HepG2 (cell line): ENCODE data around the gene TROAP. TPM values are rescaled to one million over a fixed set of nuclear protein-coding genes. Genes with fewer than 3 reads are reported as not detected.

ENCODE experiments used
- ATF7-NPFF ChIP-seq: sonication (generic); formaldehyde crosslinking; IDR thresholded peaks from 2 replicates; pipeline ENCODE4 v1.8.1; 2023; ENCODE audit warnings: mild to moderate bottlenecking, low read depth, missing genetic modification reagents, moderate library complexity
- ESRRA ChIP-seq: sonication (generic); formaldehyde crosslinking; IDR thresholded peaks from 2 replicates; pipeline ENCODE4 v1.5.1; 2020; ENCODE audit warnings: mild to moderate bottlenecking, low read depth, missing genetic modification reagents
- HDAC6 ChIP-seq: fragments of 200-600 bp; sonication (generic); IDR thresholded peaks from 2 replicates; pipeline ENCODE4 v1.7.0; 2017; ENCODE audit warnings: mild to moderate bottlenecking, antibody characterized with exemption, low read length, low read depth
- HOXD1 ChIP-seq: sonication (generic); formaldehyde crosslinking; IDR thresholded peaks from 2 replicates; pipeline ENCODE4 v1.5.0; 2020; ENCODE audit warnings: missing genetic modification reagents
- MTERF4 ChIP-seq: sonication (generic); formaldehyde crosslinking; IDR thresholded peaks from 2 replicates; pipeline ENCODE4 v1.8.0; 2023; ENCODE audit warnings: mild to moderate bottlenecking, missing genetic modification reagents
- PBX2 ChIP-seq: IDR thresholded peaks from 2 replicates; pipeline ENCODE4 v1.6.1; 2016; ENCODE audit warnings: control low read depth
- PCBP1 ChIP-seq: fragments of 200-400 bp; formaldehyde crosslinking; IDR thresholded peaks from 2 replicates; pipeline ENCODE4 v1.6.1; 2017; ENCODE audit warnings: mild to moderate bottlenecking, low read depth, low read length, borderline replicate concordance
- RBM39 ChIP-seq: fragments of 200-400 bp; formaldehyde crosslinking; IDR thresholded peaks from one replicate; pipeline ENCODE4 v1.6.1; 2018; ENCODE audit warnings: antibody characterized with exemption, mild to moderate bottlenecking, low read depth, low read length; ENCODE audit not compliant: poor library complexity, severe bottlenecking
- SALL2 ChIP-seq: sonication (generic); formaldehyde crosslinking; IDR thresholded peaks from 2 replicates; pipeline ENCODE4 v1.8.1; 2023; ENCODE audit warnings: mild to moderate bottlenecking, missing genetic modification reagents, inconsistent platforms
- SP140L ChIP-seq: sonication (generic); formaldehyde crosslinking; IDR thresholded peaks from 2 replicates; pipeline ENCODE4 v1.4.0; 2020; ENCODE audit warnings: missing genetic modification reagents, borderline replicate concordance
- TAF15 ChIP-seq: fragments of 200-400 bp; formaldehyde crosslinking; IDR thresholded peaks from one replicate; pipeline ENCODE4 v1.6.1; 2018; ENCODE audit warnings: mild to moderate bottlenecking, low read depth, low read length; ENCODE audit not compliant: poor library complexity, severe bottlenecking
- ZFP36L2 ChIP-seq: sonication (generic); formaldehyde crosslinking; IDR thresholded peaks from 2 replicates; pipeline ENCODE4 v1.4.0; 2020; ENCODE audit warnings: missing genetic modification reagents
- ZFP91 ChIP-seq: sonication (generic); formaldehyde crosslinking; IDR thresholded peaks from 2 replicates; pipeline ENCODE4 v1.9.0; 2022; ENCODE audit warnings: missing genetic modification reagents, mild to moderate bottlenecking, borderline replicate concordance
- ZNF253 ChIP-seq: sonication (generic); formaldehyde crosslinking; IDR thresholded peaks from 2 replicates; pipeline ENCODE4 v1.8.0; 2022; ENCODE audit warnings: mild to moderate bottlenecking, missing genetic modification reagents, borderline replicate concordance
- ZNF274 ChIP-seq: sonication (generic); formaldehyde crosslinking; IDR thresholded peaks from 2 replicates; pipeline ENCODE4 v1.5.1; 2020; ENCODE audit warnings: mild to moderate bottlenecking, missing genetic modification reagents
- ZNF703 ChIP-seq: sonication (generic); formaldehyde crosslinking; IDR thresholded peaks from 2 replicates; pipeline ENCODE4 v1.5.1; 2020; ENCODE audit warnings: missing genetic modification reagents, mild to moderate bottlenecking, moderate library complexity, borderline replicate concordance
- ZNF777 ChIP-seq: sonication (generic); formaldehyde crosslinking; IDR thresholded peaks from 2 replicates; pipeline ENCODE4 v1.4.0; 2020; ENCODE audit warnings: missing genetic modification reagents
- ZNF839 ChIP-seq: sonication (generic); formaldehyde crosslinking; IDR thresholded peaks from 2 replicates; pipeline ENCODE4 v1.4.0; 2020; ENCODE audit warnings: missing genetic modification reagents, mild to moderate bottlenecking, borderline replicate concordance
- polyA plus RNA-seq, 8 experiments: library from polyadenylated mRNA; depleted of rRNA in 3 of 8; stranded (reverse) in 7 of 8; unstranded in 1 of 8; fragments of >200 nt; fragmentation: Illumina TruSeq in 4 of 8; extraction: Trizol in 4 of 8; gene quantifications; 2 replicates each; pipeline versions ENCODE4 v1.2.1 to v1.2.3, GENCODE V29; 2011 to 2016; ENCODE audit warnings: low read depth in 4 of 8, missing spikeins in 1 of 8, mixed read lengths in 1 of 8; ENCODE audit not compliant: insufficient read depth in 1 of 8
- total RNA-seq, 5 experiments: library from RNA; depleted of rRNA; stranded (reverse); fragments of >200 nt; fragmentation: Illumina TruSeq; extraction: Trizol; gene quantifications; 2 replicates each; pipeline ENCODE4 v1.2.3, GENCODE V29; 2016; ENCODE audit warnings: low read depth in 1 of 5
- TF ChIP-seq, protein P1 (sequence below): IDR thresholded peaks from 2 replicates; pipeline ENCODE4 v1.6.1; 2018; ENCODE audit warnings: missing genetic modification reagents, mild to moderate bottlenecking, missing compliant biosample characterization
- TF ChIP-seq, protein P2 (sequence below): sonication (generic); formaldehyde crosslinking; IDR thresholded peaks from 2 replicates; pipeline ENCODE4 v1.4.0; 2020; ENCODE audit warnings: missing genetic modification reagents

The TROAP gene
- total and polyA plus RNA-seq, 2 of the 13 experiments (the other 11 are each of a cell fraction or from before 2014, with no cell fraction given) = 22.5 to 30.9 TPM

DNA sequence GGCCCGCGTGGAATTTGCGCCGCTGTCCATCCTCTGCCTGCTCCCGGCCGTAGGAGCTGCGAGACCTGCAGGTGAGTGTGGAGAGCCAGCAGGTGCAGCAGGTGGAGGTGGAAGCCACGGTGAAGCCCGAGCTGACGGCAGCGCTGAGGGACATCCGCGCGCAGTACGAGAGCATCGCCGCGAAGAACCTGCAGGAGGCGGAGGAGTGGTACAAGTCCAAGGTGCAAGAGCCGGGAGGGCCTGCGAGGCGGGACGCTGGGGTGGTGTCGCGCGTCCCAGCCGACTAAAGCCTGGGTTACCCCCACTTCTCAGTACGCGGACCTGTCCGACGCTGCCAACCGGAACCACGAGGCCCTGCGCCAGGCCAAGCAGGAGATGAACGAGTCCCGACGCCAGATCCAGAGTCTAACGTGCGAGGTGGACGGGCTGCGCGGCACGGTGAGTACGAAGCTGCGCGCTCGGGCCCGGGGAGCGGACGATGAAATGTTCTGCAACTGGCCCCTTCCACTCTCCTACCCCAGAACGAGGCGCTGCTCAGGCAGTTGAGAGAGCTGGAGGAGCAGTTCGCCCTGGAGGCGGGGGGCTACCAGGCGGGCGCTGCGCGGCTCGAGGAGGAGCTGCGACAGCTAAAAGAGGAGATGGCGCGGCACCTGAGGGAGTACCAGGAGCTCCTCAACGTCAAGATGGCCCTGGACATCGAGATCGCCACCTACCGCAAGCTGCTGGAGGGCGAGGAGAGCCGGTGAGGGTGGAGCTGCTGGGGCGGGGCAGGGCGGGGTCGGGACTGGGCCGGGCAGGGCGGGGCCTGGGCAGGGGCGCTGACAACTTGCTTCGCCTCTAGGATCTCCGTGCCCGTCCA, 26.0 kb upstream of the TROAP start (continued):
- TF ChIP-seq TAF15 (peak; percentile 14), ZFP91 (CRISPR knock-in tag) (peak; percentile 19; the same call in 1 of the 2 replicates), ATF7-NPFF (CRISPR knock-in tag) (no peak), PCBP1 (0 out of 2 replicates have a peak, but pooled peaks have one; percentile 27), HOXD1 (0 out of 2 replicates have a peak, but pooled peaks have one; percentile 40), ZNF839 (CRISPR knock-in tag) (no peak), ZNF253 (CRISPR knock-in tag) (0 out of 2 replicates have a peak, but pooled peaks have one; percentile 53), ESRRA (CRISPR knock-in tag) (no peak), ZFP36L2 (CRISPR knock-in tag) (no peak), SP140L (no peak), HDAC6 (no peak), SALL2 (CRISPR knock-in tag) (no peak), ZNF777 (CRISPR knock-in tag) (peak; percentile 38; the same call in 1 of the 2 replicates), ZNF703 (CRISPR knock-in tag) (no peak), PBX2 (no peak), MTERF4 (CRISPR knock-in tag) (no peak), ZNF274 (0 out of 2 replicates have a peak, but pooled peaks have one; percentile 49), RBM39 (peak; percentile 2)
- TF ChIP-seq, protein P1, sequence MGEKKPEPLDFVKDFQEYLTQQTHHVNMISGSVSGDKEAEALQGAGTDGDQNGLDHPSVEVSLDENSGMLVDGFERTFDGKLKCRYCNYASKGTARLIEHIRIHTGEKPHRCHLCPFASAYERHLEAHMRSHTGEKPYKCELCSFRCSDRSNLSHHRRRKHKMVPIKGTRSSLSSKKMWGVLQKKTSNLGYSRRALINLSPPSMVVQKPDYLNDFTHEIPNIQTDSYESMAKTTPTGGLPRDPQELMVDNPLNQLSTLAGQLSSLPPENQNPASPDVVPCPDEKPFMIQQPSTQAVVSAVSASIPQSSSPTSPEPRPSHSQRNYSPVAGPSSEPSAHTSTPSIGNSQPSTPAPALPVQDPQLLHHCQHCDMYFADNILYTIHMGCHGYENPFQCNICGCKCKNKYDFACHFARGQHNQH (CRISPR knock-in tag) = 0 out of 2 replicates have a peak, but pooled peaks have one; percentile 31
- TF ChIP-seq, protein P2, sequence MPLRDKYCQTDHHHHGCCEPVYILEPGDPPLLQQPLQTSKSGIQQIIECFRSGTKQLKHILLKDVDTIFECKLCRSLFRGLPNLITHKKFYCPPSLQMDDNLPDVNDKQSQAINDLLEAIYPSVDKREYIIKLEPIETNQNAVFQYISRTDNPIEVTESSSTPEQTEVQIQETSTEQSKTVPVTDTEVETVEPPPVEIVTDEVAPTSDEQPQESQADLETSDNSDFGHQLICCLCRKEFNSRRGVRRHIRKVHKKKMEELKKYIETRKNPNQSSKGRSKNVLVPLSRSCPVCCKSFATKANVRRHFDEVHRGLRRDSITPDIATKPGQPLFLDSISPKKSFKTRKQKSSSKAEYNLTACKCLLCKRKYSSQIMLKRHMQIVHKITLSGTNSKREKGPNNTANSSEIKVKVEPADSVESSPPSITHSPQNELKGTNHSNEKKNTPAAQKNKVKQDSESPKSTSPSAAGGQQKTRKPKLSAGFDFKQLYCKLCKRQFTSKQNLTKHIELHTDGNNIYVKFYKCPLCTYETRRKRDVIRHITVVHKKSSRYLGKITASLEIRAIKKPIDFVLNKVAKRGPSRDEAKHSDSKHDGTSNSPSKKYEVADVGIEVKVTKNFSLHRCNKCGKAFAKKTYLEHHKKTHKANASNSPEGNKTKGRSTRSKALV = peak; percentile 86; the same call in 1 of the 2 replicates
